ENCODE data around the gene FHOD3. TPM values are rescaled to one million over a fixed set of nuclear protein-coding genes. Genes with fewer than 3 reads are reported as not detected.

Gene FHOD3
- total and polyA plus RNA-seq, 2 experiments from 2014 or later, result 2.7 to 8.7 TPM

- H3K27ac Mint-ChIP-seq, result no peak overlapping the region
- Histone ChIP-seq H3K9me2 (ENCODE audit: insufficient read depth) (peaks cover 13% of the 10 kb centered on the region; the same call in 1 of the 2 replicates), H3K79me2 (replicated peaks; ENCODE audit: insufficient read depth) (no peaks in the 10 kb centered on the region), H3K27me3 (ENCODE audit: insufficient read depth) (no peaks in the 10 kb centered on the region), H3K4me3 (no peak overlapping the region), H3K4me1 (ENCODE audit: insufficient read depth) (peaks cover 10% of the 10 kb centered on the region; the same call in 1 of the 2 replicates), H3K36me3 (ENCODE audit: insufficient read depth) (no peaks in the 10 kb centered on the region), H3K27ac (ENCODE audit: low read depth) (no peak overlapping the region), H4K20me1 (replicated peaks; ENCODE audit: insufficient read depth) (no peaks in the 10 kb centered on the region), H2AFZ (no peak overlapping the region), H3F3A (replicated peaks; ENCODE audit: low read depth) (no peaks in the 10 kb centered on the region), H3K4me2 (no peak overlapping the region)
- no peak overlapping the region for H3K4me3 Mint-ChIP-seq
- TF ChIP-seq EZH2 (IDR thresholded peaks at IDR 0.05; ENCODE audit: low read depth, unreplicated experiment), result no peak
- no peak for TF ChIP-seq ZNF462 (CRISPR knock-in tag; IDR thresholded peaks at IDR 0.05)
- no peak for TF ChIP-seq NANOG (IDR thresholded peaks at IDR 0.05; ENCODE audit: borderline replicate concordance)
- TF ChIP-seq ETS1 (IDR thresholded peaks at IDR 0.05), result no peak
- TF ChIP-seq POLR2AphosphoS5 (IDR thresholded peaks at IDR 0.05; ENCODE audit: low read depth), result no peak
- TF ChIP-seq ZNF114 (CRISPR knock-in tag; IDR thresholded peaks at IDR 0.05), result no peak
- TF ChIP-seq CTCF (conservative IDR thresholded peaks at IDR 0.05; ENCODE audit: low read depth in 2 of 2), result no peak
- no peak for TF ChIP-seq ZNF331 (CRISPR knock-in tag; IDR thresholded peaks at IDR 0.05; ENCODE audit: low read depth)
- no peak for TF ChIP-seq EZH2phosphoT487 (IDR thresholded peaks at IDR 0.05; ENCODE audit: unreplicated experiment)
- no peak for TF ChIP-seq CREB1 (CRISPR knock-in tag; IDR thresholded peaks at IDR 0.05; ENCODE audit: low read depth)
- TF ChIP-seq REST (IDR thresholded peaks at IDR 0.05; ENCODE audit: unreplicated experiment), result no peak
- TF ChIP-seq JUNB (IDR thresholded peaks at IDR 0.05; ENCODE audit: unreplicated experiment), result no peak
- TF ChIP-seq STAT1 (IDR thresholded peaks at IDR 0.05; ENCODE audit: unreplicated experiment), result no peak
- no peaks in the 10 kb centered on the region for H3K36me3 Mint-ChIP-seq (ENCODE audit: low read depth)
- no peaks in the 10 kb centered on the region for H3K27me3 Mint-ChIP-seq (ENCODE audit: insufficient read depth, low read depth, poor library complexity)
- H3K4me1 Mint-ChIP-seq, result peaks cover 8% of the 10 kb centered on the region
- no peak for ATAC-seq
- no peak for DNase-seq (ENCODE audit: low spot score)
- H3K9me3 Mint-ChIP-seq, result no peaks in the 10 kb centered on the region
Observed at GRCh38 chr18:36668349-36668748, 370.8 kb downstream of the FHOD3 start.
